Effector memory CD8-positive, alpha-beta T cell (primary cell): Measurements from ENCODE around the gene SMAD9.

ENCODE experiments used
- ATAC-seq: fragments of 150-1000 bp; cut with Tn5 transposase; replicated peaks from 2 replicates; pipeline ENCODE4 v1.10.0; 2021; ENCODE audit warnings: mild to moderate bottlenecking, moderate library complexity
- DNase-seq, 3 experiments: peaks; one replicate each; pipeline ENCODE4 v3.0.0; 2021
- H3K27ac Mint-ChIP-seq, 2 donors: one replicate each; pipeline ENCODE4 v1.8.0; 2022; ENCODE audit warnings: mild to moderate bottlenecking in 2 of 2, mixed read lengths in 2 of 2, moderate library complexity in 2 of 2
- H3K27me3 Mint-ChIP-seq, 2 donors: one replicate each; pipeline ENCODE4 v1.8.0; 2022; ENCODE audit warnings: mixed read lengths in 2 of 2
- H3K36me3 Mint-ChIP-seq: one replicate; pipeline ENCODE4 v1.8.0; 2022; ENCODE audit warnings: mild to moderate bottlenecking, moderate library complexity, mixed read lengths; ENCODE audit not compliant: insufficient read depth
- H3K4me1 Mint-ChIP-seq, 2 donors: one replicate each; pipeline ENCODE4 v1.8.0; 2022; ENCODE audit warnings: low read depth in 2 of 2, mixed read lengths in 2 of 2
- H3K4me3 Mint-ChIP-seq, 2 donors: one replicate each; pipeline ENCODE4 v1.8.0; 2022; ENCODE audit warnings: mild to moderate bottlenecking in 2 of 2, mixed read lengths in 2 of 2, moderate library complexity in 2 of 2
- H3K9me3 Mint-ChIP-seq, 2 donors: one replicate each; pipeline ENCODE4 v1.8.0; 2022; ENCODE audit warnings: mixed read lengths in 2 of 2

SMAD9 gene

DNA sequence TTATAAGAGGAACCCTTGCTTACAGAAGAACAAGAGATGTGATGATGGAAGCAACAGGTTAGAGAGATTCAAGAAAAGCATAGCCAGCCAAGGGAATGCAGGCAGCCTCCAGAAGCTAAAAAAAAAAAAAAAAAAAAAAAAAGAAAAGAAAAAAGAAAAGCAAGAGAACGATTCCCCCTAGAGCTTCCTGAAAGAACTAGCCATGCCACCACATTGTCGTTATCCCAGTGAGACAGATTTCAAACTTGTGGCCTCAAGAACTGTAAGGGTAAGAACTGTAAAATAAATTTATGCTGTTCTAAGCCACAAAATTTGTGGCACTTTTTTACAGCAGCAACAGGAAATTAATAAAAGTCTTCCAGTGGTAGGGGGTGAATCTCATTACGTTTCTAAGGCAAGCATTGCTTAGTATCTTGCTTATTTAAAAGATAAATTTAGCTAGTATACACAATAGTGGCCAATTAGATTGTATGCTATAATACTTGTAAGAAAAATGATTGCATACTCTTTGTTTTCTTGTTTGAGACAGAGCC, 79.3 kb downstream of the SMAD9 start:
- H3K27me3 Mint-ChIP-seq = no peaks in the 10 kb centered on the region
- no peak for ATAC-seq

DNA sequence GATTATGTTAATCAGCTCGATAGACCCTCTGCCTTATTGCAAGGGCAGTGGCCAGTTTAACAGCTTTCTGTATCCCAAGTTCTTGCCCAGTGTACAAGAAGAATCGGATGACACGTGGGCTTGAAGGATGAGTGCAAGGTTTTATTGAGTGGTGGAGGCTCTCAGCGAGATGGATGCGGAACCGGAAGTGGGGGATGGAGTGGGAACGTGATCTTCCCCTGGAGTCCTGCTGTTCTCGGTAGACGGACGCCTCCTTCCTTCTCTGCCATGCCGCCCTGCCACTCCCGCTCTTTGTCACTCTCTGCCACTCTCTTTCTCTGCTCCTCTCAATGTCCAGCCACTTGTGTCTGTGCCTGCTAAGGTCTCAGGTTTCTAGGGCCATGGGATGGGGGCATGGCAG, 80.1 kb downstream of the SMAD9 start:
- H3K27me3 Mint-ChIP-seq = no peaks in the 10 kb centered on the region
- no peaks in the 10 kb centered on the region for H3K9me3 Mint-ChIP-seq
- no peak overlapping the region for H3K27ac Mint-ChIP-seq
- ATAC-seq (no peak), DNase-seq (no peak)
- H3K4me1 Mint-ChIP-seq = peaks cover 0 to 2% of the 10 kb centered on the region in 2 donors
- H3K36me3 Mint-ChIP-seq = no peaks in the 10 kb centered on the region
- H3K4me3 Mint-ChIP-seq = no peak overlapping the region

More for the DNA sequence above, 79.3 kb downstream of the SMAD9 start:
- no peaks in the 10 kb centered on the region for H3K36me3 Mint-ChIP-seq
- no peak for DNase-seq
- no peak overlapping the region for H3K4me3 Mint-ChIP-seq
- H3K27ac Mint-ChIP-seq = no peak overlapping the region
- H3K4me1 Mint-ChIP-seq = peaks cover 0 to 2% of the 10 kb centered on the region in 2 donors
- no peaks in the 10 kb centered on the region for H3K9me3 Mint-ChIP-seq

DNA sequence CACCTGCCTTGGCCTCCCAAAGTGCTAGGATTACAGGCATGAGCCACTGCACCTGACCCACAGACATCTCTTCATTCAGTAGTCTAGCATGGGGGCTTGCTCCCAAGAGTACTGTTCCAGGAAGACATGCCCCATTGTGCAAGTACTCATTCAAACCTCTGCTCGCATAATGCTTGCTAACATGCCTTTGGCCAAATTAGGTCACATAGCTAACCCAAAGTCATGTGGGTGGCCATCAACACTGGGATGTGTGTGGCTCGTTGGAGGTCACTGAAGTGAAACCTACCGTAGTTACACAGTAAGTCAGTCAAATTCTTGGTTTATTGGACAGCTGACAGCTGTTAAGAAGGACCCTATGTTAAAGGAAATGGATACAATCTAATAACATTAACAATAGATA, 80.8 kb downstream of the SMAD9 start:
- Mint-ChIP-seq H3K27ac (no peak overlapping the region), H3K36me3 (no peaks in the 10 kb centered on the region), H3K4me3 (no peak overlapping the region), H3K9me3 (no peaks in the 10 kb centered on the region), H3K4me1 (peaks cover 0 to 2% of the 10 kb centered on the region in 2 donors), H3K27me3 (no peaks in the 10 kb centered on the region)
- DNase-seq (no peak), ATAC-seq (no peak)

DNA sequence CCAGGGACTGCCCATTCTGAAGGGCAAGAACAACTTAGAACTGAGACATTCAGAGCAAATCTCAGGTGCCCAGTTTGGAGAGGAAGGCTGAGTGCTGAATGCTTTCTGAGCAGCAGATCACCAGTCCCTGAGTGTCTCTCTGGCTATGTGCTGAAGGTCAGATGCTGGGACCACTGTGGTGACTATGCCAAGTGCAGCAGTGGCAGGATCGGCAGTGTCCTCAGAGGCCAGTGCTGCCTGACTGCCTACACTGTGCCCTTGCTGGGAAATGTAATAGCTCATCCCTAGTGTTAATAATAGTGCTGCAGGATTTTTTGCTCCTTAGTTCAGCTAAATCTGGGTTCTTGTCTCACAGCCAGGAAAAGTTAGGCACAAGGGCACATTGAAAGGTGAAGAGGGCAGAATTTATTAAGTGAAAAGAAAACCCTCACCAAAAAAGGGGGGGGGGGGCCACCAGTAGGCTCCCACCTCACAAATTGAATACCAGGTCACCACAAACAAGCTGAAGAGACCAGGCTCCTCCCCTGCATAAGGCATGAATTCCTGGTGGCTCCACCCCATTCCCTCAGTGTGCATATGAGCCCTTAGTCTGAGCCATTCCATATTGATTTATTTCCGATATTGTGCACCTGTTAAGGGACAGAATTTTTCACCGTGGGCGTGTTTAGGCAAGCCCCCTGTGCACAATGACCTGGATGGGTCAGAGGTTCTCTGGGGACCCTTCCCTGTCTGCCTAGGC, 82.5 kb downstream of the SMAD9 start:
- DNase-seq (no peak), ATAC-seq (no peak)
- H3K36me3 Mint-ChIP-seq = no peaks in the 10 kb centered on the region
- no peaks in the 10 kb centered on the region for H3K27me3 Mint-ChIP-seq
- H3K4me3 Mint-ChIP-seq = no peak overlapping the region
- no peak overlapping the region for H3K27ac Mint-ChIP-seq
- H3K9me3 Mint-ChIP-seq = no peaks in the 10 kb centered on the region
- peaks cover 0 to 2% of the 10 kb centered on the region in 2 donors for H3K4me1 Mint-ChIP-seq

DNA sequence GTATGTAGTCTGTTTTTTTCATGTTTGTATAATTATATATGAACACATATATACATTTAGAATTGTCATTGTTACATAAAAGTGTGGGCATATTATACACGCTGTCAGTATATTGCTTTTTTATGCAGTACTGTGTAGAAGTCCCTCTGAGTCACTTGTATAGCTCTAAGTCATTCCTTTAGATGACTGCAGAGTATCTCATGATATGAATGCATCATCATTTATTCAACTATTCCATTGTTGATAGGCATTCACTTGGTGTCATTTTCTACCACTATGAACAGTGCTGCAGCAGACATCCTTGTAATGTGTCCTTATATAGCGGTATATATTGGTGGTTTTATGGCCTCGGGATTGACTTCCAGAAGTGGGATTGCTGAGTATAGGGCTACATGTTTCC, 85.7 kb downstream of the SMAD9 start:
- Mint-ChIP-seq H3K36me3 (no peaks in the 10 kb centered on the region), H3K27me3 (no peaks in the 10 kb centered on the region), H3K4me3 (no peak overlapping the region), H3K4me1 (peaks cover 3 to 5% of the 10 kb centered on the region in 2 donors), H3K27ac (no peak overlapping the region), H3K9me3 (no peaks in the 10 kb centered on the region)
- no peak for ATAC-seq
- DNase-seq = no peak

DNA sequence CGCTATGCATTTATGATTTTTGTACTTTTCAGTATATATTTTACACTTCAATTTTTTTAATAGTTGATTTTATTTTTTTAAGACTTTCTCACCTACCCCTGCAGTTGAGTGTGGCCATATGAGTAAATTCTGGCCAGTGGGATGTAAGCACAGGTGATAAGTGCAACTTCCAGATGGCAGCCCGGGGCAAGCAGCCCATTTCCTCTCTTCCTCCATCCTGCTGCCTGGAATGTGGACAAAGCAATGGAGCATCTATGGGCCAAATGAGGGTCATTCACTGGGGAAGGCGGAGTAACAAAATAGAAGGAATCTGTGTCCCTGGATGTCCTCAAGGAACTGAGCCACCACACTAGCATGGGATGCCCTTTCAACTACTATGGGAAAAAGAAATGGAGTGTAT, 88.7 kb downstream of the SMAD9 start:
- no peak overlapping the region for H3K4me3 Mint-ChIP-seq
- DNase-seq (no peak), ATAC-seq (no peak)
- peaks cover 3 to 7% of the 10 kb centered on the region in 2 donors for H3K4me1 Mint-ChIP-seq
- H3K27ac Mint-ChIP-seq = no peak overlapping the region
- no peaks in the 10 kb centered on the region for H3K9me3 Mint-ChIP-seq
- no peaks in the 10 kb centered on the region for H3K27me3 Mint-ChIP-seq
- H3K36me3 Mint-ChIP-seq = peaks cover 7% of the 10 kb centered on the region

DNA sequence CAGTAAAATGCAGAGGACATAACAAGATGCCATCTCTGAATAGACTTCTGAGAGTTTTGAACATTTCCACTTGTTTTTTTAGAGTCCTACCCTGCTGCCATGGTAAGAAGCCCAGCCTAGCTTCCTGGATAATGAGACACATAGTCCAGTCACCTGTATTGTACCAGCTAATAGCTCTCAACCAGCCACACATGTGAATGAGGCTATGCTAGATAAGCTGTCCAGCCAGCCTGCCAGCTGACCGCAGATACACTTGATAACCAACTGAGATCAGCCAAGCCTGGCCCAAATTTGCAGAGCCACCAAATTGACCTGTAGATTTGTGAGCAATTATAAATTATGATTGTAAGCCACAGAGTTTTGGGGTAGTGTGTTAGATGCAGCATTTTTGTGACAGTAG, 90.3 kb downstream of the SMAD9 start:
- Mint-ChIP-seq H3K27me3 (no peaks in the 10 kb centered on the region), H3K27ac (no peak overlapping the region), H3K36me3 (peaks cover 16% of the 10 kb centered on the region), H3K4me3 (no peak overlapping the region), H3K9me3 (no peaks in the 10 kb centered on the region), H3K4me1 (peaks cover 3 to 7% of the 10 kb centered on the region in 2 donors)
- DNase-seq = no peak
- no peak for ATAC-seq

DNA sequence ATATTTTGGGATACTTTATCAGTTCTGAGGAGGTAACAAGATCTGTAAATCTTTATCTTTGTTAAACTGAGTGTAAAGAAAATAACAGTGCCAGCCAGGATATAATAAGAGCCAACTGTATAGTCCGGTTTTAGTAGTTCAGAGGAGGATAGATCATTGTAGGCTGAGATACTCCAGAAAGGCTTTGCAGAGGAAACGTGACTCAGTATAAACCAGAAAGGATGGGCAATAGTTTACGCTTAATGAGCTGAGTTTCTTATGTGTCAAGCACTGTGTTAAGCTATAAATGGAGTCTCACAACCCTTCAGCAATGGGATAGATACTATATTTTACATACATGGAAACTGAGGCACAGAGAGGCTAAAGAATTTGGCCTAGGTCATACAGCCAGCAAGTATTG, 97.3 kb downstream of the SMAD9 start:
- Mint-ChIP-seq H3K27me3 (no peaks in the 10 kb centered on the region), H3K27ac (peak overlapping the region in 1 of 2 donors; percentile 45), H3K9me3 (no peaks in the 10 kb centered on the region), H3K4me3 (peak overlapping the region; percentile 19 to 45), H3K4me1 (peaks cover 31 to 48% of the 10 kb centered on the region in 2 donors), H3K36me3 (peaks cover 26% of the 10 kb centered on the region)
- ATAC-seq (no peak), DNase-seq (no peak)

DNA sequence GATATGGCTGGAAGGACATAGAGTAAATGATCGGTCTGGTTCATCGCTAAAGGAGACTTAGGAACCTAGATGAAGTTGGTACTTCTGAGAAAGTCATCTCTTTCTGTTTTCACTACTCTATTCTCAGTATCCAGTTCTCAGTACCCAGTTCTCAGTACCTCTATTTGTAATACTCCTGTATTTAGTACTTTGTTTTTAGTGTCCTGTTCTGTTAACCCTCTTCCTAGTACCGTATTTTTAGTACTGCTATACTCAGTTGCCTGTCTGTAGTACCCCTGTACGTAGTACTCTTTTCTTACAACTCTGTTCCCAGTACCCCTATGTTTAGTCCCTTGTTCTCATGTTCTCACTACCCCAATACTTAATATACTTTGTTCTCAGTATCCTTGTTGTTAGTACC, 99.8 kb downstream of the SMAD9 start:
- H3K27ac Mint-ChIP-seq = peak overlapping the region; percentile 82 to 98
- DNase-seq = no peak
- H3K36me3 Mint-ChIP-seq = peaks cover 14% of the 10 kb centered on the region
- H3K27me3 Mint-ChIP-seq = peaks cover 8 to 14% of the 10 kb centered on the region in 2 donors
- no peaks in the 10 kb centered on the region for H3K9me3 Mint-ChIP-seq
- peak overlapping the region; percentile 95 for H3K4me3 Mint-ChIP-seq
- H3K4me1 Mint-ChIP-seq = peaks cover 31 to 48% of the 10 kb centered on the region in 2 donors
- no peak for ATAC-seq

DNA sequence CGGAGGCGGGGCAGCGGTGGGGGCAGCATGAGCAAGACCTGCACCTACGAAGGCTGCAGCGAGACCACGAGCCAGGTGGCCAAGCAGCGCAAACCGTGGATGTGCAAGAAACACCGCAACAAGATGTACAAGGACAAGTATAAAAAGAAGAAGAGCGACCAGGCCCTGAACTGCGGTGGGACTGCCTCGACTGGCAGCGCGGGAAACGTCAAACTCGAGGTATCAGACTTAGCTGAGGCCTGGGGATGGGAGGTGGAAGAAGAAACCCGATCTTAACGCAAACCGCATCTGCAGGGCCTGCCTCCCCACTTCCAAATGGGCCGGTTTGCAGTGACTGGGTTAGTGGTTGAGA, 100.3 kb downstream of the SMAD9 start:
- peak overlapping the region; percentile 95 for H3K4me3 Mint-ChIP-seq
- peak; percentile 14 to 19 (median 17) for DNase-seq
- H3K9me3 Mint-ChIP-seq = no peaks in the 10 kb centered on the region
- peaks cover 10% of the 10 kb centered on the region for H3K36me3 Mint-ChIP-seq
- peak overlapping the region; percentile 82 to 98 for H3K27ac Mint-ChIP-seq
- H3K4me1 Mint-ChIP-seq = peaks cover 31 to 48% of the 10 kb centered on the region in 2 donors
- H3K27me3 Mint-ChIP-seq = peaks cover 13 to 19% of the 10 kb centered on the region in 2 donors
- ATAC-seq = peak; percentile 28

DNA sequence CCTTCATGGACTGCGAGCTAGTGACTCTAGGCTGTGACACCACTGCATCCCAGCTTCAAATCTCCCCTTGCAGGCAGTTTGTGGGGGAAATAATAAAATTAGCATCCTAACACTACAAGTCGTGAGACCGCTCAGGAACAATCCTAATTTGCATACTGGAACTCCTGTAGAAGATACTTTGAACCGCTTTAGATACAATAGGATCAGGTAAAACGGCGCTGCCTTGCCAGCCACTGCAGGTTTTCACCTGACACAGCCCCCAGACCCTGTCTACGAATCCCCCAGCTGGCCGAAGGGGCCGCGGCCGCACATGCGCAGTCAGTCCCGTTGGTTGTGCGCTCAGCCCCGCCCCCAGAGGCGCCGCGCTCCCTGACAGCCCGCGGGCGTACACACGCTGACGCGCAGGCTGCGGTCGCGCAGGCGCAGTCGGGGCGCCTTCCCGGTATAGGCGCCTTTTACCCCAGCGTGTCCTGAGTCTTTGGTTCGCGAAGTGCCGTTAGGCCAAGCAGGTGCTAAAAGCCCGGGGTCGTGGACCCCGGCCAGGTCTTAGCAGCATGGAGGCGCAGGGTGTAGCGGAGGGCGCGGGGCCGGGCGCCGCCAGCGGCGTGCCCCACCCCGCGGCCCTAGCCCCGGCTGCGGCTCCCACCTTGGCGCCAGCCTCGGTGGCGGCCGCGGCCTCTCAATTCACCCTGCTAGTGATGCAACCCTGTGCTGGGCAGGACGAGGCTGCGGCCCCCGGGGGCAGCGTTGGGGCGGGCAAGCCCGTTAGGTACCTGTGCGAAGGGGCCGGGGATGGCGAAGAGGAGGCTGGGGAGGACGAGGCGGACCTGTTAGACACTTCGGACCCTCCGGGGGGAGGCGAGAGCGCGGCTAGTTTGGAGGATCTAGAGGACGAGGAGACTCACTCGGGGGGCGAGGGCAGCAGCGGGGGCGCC, 101.0 kb downstream of the SMAD9 start, which contains the start of gene RFXAP:
RFXAP (plus strand) TSS at position 419 of the 935 bp plus-strand sequence; CDS start at position 555, 136 bp downstream.
- H3K4me1 Mint-ChIP-seq = peaks cover 31 to 46% of the 10 kb centered on the region in 2 donors
- DNase-seq = peak; percentile 83 to 84 (median 83)

DNA sequence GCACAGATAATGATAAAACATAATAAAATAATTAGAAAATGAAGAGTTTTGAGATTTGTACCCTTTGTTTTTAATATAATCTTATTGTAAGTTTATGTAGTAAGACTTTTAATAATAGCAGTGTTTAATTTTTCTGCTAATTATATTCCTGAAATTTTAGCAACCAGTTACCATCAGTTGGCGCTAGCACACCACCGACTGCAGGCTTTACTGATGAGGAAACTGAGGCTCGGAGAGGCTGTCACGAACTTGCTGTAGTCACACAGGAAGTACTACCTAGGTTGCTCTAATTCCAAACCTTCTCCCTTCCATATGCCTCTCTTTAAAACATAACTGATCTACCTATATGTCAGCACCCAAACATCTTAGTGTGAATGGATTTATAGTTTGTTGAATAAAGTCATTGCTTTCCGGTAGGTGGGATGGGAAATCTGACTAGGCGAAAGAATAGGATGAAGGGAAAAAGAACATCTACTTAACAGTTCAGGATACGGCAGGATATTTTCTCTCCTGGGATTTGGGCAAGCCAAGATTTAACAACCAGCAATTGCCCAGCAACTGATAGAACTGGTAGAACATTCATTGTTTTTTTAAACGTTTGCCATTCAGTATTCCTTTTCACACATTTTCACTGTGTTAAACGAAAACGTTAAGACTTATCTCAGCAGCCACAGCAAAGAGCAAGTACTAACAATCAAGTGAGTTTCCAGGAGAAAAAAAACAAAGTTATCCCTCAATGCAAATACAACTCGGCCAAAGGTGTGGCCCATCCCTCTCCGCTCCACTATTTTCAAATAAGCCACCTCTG, 101.8 kb downstream of the SMAD9 start:
- Mint-ChIP-seq H3K36me3 (peaks cover 10% of the 10 kb centered on the region), H3K9me3 (no peaks in the 10 kb centered on the region), H3K27ac (peak overlapping the region; percentile 82 to 98), H3K4me1 (peaks cover 29 to 38% of the 10 kb centered on the region in 2 donors), H3K4me3 (peak overlapping the region; percentile 95), H3K27me3 (peaks cover 27 to 34% of the 10 kb centered on the region in 2 donors)
- ATAC-seq = no peak
- DNase-seq = no peak

More for the DNA sequence above, 101.0 kb downstream of the SMAD9 start, which contains the start of gene RFXAP:
- peak within 1 kb of the TSS; percentile 82 to 98 for H3K27ac Mint-ChIP-seq
- H3K36me3 Mint-ChIP-seq = peaks cover 10% of the 10 kb centered on the region
- H3K9me3 Mint-ChIP-seq = no peaks in the 10 kb centered on the region
- peaks cover 19 to 26% of the 10 kb centered on the region in 2 donors for H3K27me3 Mint-ChIP-seq
- ATAC-seq = peak; percentile 89
- H3K4me3 Mint-ChIP-seq = peak within 1 kb of the TSS; percentile 95

DNA sequence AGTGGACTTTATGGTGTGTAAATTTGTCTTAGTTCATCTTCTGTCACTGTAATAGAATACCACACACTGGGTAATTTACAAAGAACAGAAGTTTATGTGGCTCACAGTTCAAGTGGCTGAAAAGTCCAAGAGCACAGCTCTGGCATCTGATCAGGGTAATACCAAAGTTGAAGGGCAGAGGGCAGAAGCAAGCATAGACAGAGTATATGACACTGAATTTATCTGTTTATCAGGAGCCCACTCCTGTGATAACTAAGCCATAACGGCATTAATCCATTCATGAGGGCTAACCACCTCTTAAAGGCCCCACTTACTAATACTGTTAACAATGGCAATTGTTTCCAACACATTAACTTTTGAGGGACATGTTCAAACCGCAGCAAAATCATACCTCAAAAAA, 105.0 kb downstream of the SMAD9 start:
- DNase-seq (peak in 1 of 3 experiments; percentile 19), ATAC-seq (no peak)
- H3K27me3 Mint-ChIP-seq = peaks cover 51 to 63% of the 10 kb centered on the region in 2 donors
- H3K9me3 Mint-ChIP-seq = no peaks in the 10 kb centered on the region
- H3K4me1 Mint-ChIP-seq = peaks cover 16 to 18% of the 10 kb centered on the region in 2 donors
- H3K27ac Mint-ChIP-seq = no peak overlapping the region
- H3K36me3 Mint-ChIP-seq = peaks cover 10% of the 10 kb centered on the region
- H3K4me3 Mint-ChIP-seq = no peak overlapping the region
